Transverse colon (tissue), 4 donors: ENCODE results near the gene NUMBL.

Source experiments
- CTCF ChIP-seq, 5 experiments: fragments of 200-600 bp in 3 of 5; fragments of 450-650 bp in 2 of 5; sonication (generic) in 3 of 5; IDR thresholded peaks; 1 replicate in 2 of 5; 2 replicates in 3 of 5; pipeline ENCODE4 v1.5.1; 2016 to 2017; ENCODE audit warnings: antibody characterized with exemption in 5 of 5, inconsistent platforms in 3 of 5, mild to moderate bottlenecking in 2 of 5, moderate library complexity in 1 of 5
- EP300 ChIP-seq: sonication (generic); formaldehyde crosslinking; IDR thresholded peaks from one replicate; pipeline ENCODE4 v1.6.1; 2017; ENCODE audit warnings: antibody characterized with exemption, low read depth
- POLR2A ChIP-seq: fragments of 450-650 bp; IDR thresholded peaks from one replicate; pipeline ENCODE4 v1.6.1; 2016; ENCODE audit warnings: antibody characterized with exemption, mild to moderate bottlenecking, moderate library complexity
- POLR2AphosphoS5 ChIP-seq, 3 donors: sonication (generic); formaldehyde crosslinking; IDR thresholded peaks; one replicate each; pipeline ENCODE4 v1.6.1; 2016; ENCODE audit warnings: antibody characterized with exemption in 3 of 3

DNA sequence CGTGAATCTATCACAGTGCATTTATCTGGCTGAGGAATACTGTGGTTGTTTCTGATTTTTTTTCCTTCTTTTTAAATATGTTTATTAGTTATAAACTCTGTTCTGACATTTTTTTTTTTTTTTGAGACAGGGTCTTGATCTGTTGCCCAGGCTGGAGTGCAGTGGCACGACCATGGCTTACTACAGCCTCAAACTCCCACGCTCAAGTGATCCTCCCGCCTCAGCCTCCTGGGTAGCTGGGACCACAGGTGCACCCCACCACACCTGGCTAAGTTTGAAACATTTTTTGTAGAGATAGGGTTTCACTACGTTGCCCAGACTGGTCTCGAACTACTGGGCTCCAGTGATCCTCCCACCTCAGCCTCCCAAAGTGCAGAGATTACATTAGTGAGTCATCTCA is 6.6 kb upstream of the NUMBL start:
- TF ChIP-seq CTCF (IDR thresholded peaks at IDR 0.05) (no peak), POLR2AphosphoS5 (IDR thresholded peaks at IDR 0.05) (no peak), POLR2A (no peak), EP300 (no peak)
